ENCODE results near the gene BAZ2B.

The BAZ2B gene

GRCh38 chr2:159521272-159521671, 95.1 kb downstream of the BAZ2B start:
- no peak for DNase-seq

- no peak for DNase-seq
Measured at GRCh38 chr2:159518321-159519005, 97.9 kb downstream of the BAZ2B start.

GRCh38 chr2:159516241-159516758, 100.0 kb downstream of the BAZ2B start:
- no peak for DNase-seq

GRCh38 chr2:159515441-159515840, 100.9 kb downstream of the BAZ2B start:
- DNase-seq: no peak

- no peak for DNase-seq
Measured at GRCh38 chr2:159513745-159514144, 102.6 kb downstream of the BAZ2B start.

- no peak for DNase-seq
Measured at GRCh38 chr2:159508140-159508539, 108.2 kb downstream of the BAZ2B start.

- no peak for DNase-seq
Measured at GRCh38 chr2:159506764-159507440, 109.4 kb downstream of the BAZ2B start.

GRCh38 chr2:159506202-159506601, 110.1 kb downstream of the BAZ2B start:
- no peak for DNase-seq

GRCh38 chr2:159505196-159505595, 111.2 kb downstream of the BAZ2B start:
- DNase-seq: no peak

- no peak for DNase-seq
Measured at GRCh38 chr2:159501743-159502142, 114.6 kb downstream of the BAZ2B start.

- DNase-seq: no peak
Measured at GRCh38 chr2:159497847-159498246, 118.5 kb downstream of the BAZ2B start.

- no peak for DNase-seq
Measured at GRCh38 chr2:159497256-159497655, 119.1 kb downstream of the BAZ2B start.

GRCh38 chr2:159489476-159489875, 126.9 kb downstream of the BAZ2B start:
- no peak for DNase-seq

GRCh38 chr2:159484532-159484931, 131.8 kb downstream of the BAZ2B start:
- no peak for DNase-seq

GRCh38 chr2:159476329-159476728, 140.0 kb downstream of the BAZ2B start:
- no peak for DNase-seq

- no peak for DNase-seq
Measured at GRCh38 chr2:159475793-159476192, 140.6 kb downstream of the BAZ2B start.

- no peak for DNase-seq
Measured at GRCh38 chr2:159471340-159471739, 145.0 kb downstream of the BAZ2B start.

- DNase-seq: no peak
Measured at GRCh38 chr2:159468257-159468656, 148.1 kb downstream of the BAZ2B start.

GRCh38 chr2:159462961-159463360, 153.4 kb downstream of the BAZ2B start:
- DNase-seq: no peak

- DNase-seq: no peak
Measured at GRCh38 chr2:159462201-159462785, 154.1 kb downstream of the BAZ2B start.

- no peak for DNase-seq
Measured at GRCh38 chr2:159461076-159461475, 155.3 kb downstream of the BAZ2B start.

GRCh38 chr2:159460227-159460626, 156.1 kb downstream of the BAZ2B start:
- no peak for DNase-seq

- no peak for DNase-seq
Measured at GRCh38 chr2:159459279-159459678, 157.1 kb downstream of the BAZ2B start.

GRCh38 chr2:159457589-159457988, 158.8 kb downstream of the BAZ2B start:
- DNase-seq: no peak
